Endothelial cell of umbilical vein (primary cell): ENCODE measurements around the gene ARHGAP20.

ENCODE experiments used
- CTCF ChIP-seq, 2 donors: IDR thresholded peaks; 1 replicate in 1 of 2; 2 replicates in 1 of 2; pipeline ENCODE4 v1.5.1; 2011; ENCODE audit warnings: low read length in 2 of 2, mild to moderate bottlenecking in 2 of 2, moderate library complexity in 2 of 2, control low read depth in 1 of 2, inconsistent platforms in 1 of 2, low read depth in 1 of 2; ENCODE audit not compliant: insufficient read depth in 1 of 2; ENCODE audit errors: extremely low read depth in 1 of 2
- EZH2 ChIP-seq: IDR thresholded peaks from 2 replicates; pipeline ENCODE4 v1.6.1; 2012; ENCODE audit warnings: borderline replicate concordance, low read depth, mild to moderate bottlenecking, moderate library complexity, low read length, inconsistent platforms; ENCODE audit not compliant: severe bottlenecking
- FOS ChIP-seq: IDR thresholded peaks from 2 replicates; pipeline ENCODE4 v1.6.1; 2011; ENCODE audit warnings: mild to moderate bottlenecking, low read length, moderate library complexity, borderline replicate concordance; ENCODE audit not compliant: insufficient read depth
- JUN ChIP-seq: IDR thresholded peaks from 2 replicates; pipeline ENCODE4 v1.6.1; 2011; ENCODE audit warnings: borderline replicate concordance, low read depth; ENCODE audit not compliant: insufficient read length, insufficient read depth
- MAX ChIP-seq: IDR thresholded peaks from 2 replicates; pipeline ENCODE4 v1.6.1; 2011; ENCODE audit not compliant: insufficient read depth, insufficient read length
- MYC ChIP-seq: IDR thresholded peaks from one replicate; pipeline ENCODE4 v1.6.1; 2011; ENCODE audit warnings: mild to moderate bottlenecking, low read depth, low read length
- POLR2A ChIP-seq: IDR thresholded peaks from 2 replicates; pipeline ENCODE4 v1.6.1; 2012; ENCODE audit warnings: low read depth, mild to moderate bottlenecking, control low read depth, low read length
- POLR2AphosphoS5 ChIP-seq: IDR thresholded peaks from 2 replicates; pipeline ENCODE4 v1.6.1; 2012; ENCODE audit warnings: low read depth, mild to moderate bottlenecking, control low read depth, low read length, moderate library complexity; ENCODE audit not compliant: insufficient read depth

- TF ChIP-seq POLR2A (no peak), CTCF (IDR thresholded peaks at IDR 0.05; ENCODE audit: extremely low read depth in 1 of 2, insufficient read depth in 1 of 2, low read depth in 1 of 2, low read length in 2 of 2) (no peak), POLR2AphosphoS5 (no peak), JUN (no peak), MYC (no peak), MAX (no peak), EZH2 (no peak), FOS (no peak)
Measured at GRCh38 chr11:110631551-110631950, 80.7 kb downstream of the ARHGAP20 start.
